GM20431 (cell line): ENCODE results near the gene YPEL1.
"Not testable (repeated sequence)": the region's sequence is repeated elsewhere in the genome, so short reads cannot be mapped to it uniquely, and the experiment has no call there.

Experiments used
- in situ Hi-C: fragments of 300-500 bp; cut with MseI, MboI; formaldehyde crosslinking; loops from one replicate; pipeline ENCODE4 v1.15.0; 2020; ENCODE audit warnings: low sequenced_read_pairs; ENCODE audit not compliant: unreplicated experiment

Gene YPEL1

GRCh38 chr22:21688341-21688705 is 47.3 kb downstream of the YPEL1 start:
- in situ Hi-C loops = no loop called here

GRCh38 chr22:21687685-21688259 is 47.8 kb downstream of the YPEL1 start:
- in situ Hi-C loops = no loop called here

- in situ Hi-C loops = no loop called here
Measured at GRCh38 chr22:21686634-21687393, 48.8 kb downstream of the YPEL1 start.

DNA sequence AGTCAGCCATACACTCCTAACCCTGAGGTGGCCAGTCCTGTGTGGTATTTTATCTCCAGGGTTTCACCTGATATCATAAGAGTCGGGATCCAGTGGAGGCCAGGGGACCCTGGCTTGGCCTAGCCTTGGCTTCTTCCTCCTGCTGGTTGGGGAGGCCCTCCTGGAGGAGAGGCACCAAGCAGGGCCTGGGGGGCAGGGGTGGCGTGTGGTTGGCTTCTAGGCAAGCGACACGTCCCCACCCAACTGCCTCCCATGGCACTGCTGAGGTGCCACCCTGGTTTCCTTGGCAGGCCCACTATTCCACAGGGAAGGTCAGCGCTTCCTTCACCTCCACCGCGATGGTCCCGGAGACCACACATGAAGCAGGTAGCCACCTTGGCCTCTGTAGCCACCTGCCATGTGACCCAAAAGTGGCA is 49.4 kb downstream of the YPEL1 start:
- in situ Hi-C loops = no loop called here

GRCh38 chr22:21685164-21685513 is 50.5 kb downstream of the YPEL1 start:
- in situ Hi-C loops = no loop called here

GRCh38 chr22:21684492-21685163 is 51.0 kb downstream of the YPEL1 start:
- in situ Hi-C loops = no loop called here

DNA sequence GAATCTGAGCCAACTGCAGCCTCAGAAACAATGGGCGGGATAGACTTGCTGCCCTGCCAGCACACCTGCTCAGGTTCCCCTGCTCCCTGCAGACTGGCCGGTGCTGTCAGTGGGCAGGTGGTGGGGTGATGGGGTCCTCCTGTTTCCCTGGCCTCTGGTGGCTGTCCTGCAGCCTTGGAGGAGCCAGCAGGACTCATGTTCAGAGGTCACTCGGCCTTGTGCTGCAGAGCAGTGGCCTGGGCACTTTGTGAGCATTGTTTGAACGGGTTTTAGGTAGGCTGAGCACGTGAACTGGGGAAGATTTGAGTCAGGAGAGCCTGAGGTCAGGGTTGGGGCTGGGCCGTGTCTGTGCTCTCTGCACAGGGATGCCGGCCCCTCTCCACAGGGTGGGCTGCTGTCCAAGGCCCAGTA is 52.2 kb downstream of the YPEL1 start:
- in situ Hi-C loops = no loop called here

GRCh38 chr22:21682385-21683175 is 53.0 kb downstream of the YPEL1 start:
- in situ Hi-C loops = no loop called here

DNA sequence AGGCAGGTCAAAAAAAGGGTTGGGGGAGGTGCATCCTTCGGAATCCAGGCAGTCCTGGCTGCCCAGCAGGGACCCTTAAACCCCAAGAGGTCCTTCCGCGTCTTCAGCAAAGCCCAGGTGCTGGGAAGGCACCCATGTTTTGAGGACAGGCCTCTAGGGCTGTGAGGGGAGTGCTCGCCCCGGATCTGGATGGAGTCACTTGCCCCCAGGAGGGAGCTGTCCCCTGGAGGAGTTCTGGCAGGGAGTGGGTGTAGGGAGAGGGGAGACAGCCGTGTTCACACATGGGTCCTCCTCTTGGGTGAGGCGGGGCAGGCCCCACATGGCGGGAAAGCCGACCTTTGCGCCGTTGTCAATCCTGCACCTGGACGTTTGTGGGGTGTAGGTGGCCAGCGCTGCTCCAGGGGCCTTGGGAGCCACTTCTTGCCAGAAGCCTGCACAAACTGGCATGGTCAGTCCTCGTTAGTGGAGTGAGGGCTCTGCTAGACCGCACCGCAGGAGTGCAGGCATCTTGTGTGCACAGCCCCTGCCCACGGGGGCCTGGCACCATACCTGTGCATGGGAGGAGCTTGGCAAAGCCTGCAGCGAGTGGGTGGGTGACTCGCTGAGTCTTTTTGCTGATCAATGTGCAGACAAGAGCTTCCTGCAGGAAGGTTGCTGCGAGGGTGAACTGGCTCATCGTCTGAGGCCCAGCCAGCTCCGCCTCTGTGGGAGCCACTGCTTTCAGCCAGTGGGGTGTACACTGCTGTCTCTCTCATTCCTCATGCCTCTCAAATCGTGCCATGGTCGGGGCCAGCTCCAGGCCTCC is 53.8 kb downstream of the YPEL1 start:
- in situ Hi-C loops = no loop called here

- in situ Hi-C loops = no loop called here
Measured at GRCh38 chr22:21680830-21681565, 54.6 kb downstream of the YPEL1 start.

DNA sequence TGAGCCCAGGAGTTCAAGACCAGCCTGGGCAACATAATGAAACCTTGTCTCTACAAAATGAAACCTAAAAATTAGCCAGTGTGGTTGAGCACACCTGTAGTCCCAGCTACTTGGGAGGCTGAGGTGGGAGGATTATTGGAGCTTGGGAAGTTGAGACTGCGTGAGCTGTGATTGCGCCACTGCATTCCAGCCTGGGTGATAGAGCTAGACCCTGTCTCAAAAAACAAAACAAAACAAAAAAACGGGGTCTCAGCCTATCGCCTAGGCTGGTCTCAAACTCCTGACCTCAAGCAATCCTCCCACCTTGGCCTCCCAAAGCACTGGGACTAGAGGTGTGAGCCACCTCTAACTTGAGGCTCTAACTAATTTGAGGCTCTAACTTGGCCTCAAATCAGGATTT is 56.2 kb downstream of the YPEL1 start:
- in situ Hi-C loops = no loop called here

- in situ Hi-C loops = not testable (repeated sequence)
Measured at GRCh38 chr22:21678842-21679241, 56.8 kb downstream of the YPEL1 start.

DNA sequence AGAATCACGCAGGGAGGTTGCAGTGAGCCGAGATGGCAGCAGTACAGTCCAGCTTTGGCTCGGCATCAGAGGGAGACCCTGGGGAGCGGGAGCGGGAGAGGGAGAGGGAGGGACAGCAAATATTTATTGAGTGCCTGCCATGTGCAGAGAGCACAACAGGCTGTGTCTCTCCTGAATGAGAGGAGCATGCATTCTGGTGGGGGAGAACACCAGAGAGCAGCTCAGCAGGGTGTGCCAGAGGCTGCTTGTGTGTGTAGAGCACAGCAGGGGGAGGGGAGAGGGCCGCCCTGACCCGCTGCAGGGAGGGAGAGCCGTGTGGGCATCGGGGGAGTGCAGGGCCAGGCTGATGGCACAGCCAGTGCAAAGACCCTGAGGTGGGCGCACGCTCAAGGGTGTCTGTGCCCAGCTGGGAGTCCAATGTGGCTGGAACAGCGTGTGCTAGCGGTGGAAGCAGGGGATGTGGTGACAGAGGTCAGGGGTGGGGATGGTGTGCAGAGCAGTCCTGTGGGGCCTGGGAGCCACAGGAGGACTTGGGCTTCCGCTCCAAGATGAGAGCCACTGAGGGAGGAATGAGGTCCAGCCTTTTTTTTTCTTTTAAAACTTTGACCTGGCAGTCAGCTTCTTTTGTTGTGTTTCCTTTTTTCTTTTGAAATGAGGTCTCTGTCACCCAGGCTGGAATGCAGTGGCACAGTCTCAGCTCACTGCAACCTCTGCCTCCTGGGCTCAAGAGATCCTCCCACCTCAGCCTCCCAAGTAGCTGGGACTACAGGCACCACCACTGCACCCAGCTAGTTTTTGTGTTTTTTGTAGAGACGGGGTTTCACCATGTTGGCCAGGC is 57.8 kb downstream of the YPEL1 start:
- in situ Hi-C loops = no loop called here

DNA sequence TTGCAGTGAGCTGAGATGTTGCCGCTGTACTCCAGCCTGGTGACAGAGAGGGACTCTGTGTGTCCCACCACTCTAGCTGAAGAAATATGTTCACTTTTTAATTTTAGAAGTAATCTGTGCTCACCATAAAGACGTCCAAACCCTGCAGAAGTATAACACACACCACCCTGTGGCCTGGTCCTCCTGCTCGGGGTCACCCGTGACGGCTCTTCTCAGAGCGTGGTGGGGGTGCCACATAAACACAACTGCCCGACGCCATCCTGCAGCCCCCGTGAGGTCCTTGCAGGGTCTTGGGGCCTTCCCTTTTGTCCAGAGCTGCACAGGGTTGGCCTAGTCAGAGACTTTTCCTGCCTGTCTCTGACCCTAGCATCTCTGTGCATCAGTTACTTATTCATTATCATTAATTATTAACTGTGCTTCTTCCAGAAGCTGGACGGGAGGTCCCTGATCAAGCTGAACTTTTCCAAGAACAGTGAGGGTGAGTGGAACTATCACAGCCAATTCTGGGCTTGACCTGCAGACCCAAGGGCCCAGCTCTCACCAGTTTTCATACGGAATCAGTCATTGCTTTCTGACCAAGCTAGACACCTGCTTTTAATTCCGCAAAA is 60.9 kb downstream of the YPEL1 start:
- in situ Hi-C loops = no loop called here

GRCh38 chr22:21673534-21674321 is 61.9 kb downstream of the YPEL1 start:
- in situ Hi-C loops = no loop called here

- in situ Hi-C loops = no loop called here
Measured at GRCh38 chr22:21672107-21672629, 63.4 kb downstream of the YPEL1 start.

GRCh38 chr22:21669026-21669425 is 66.6 kb downstream of the YPEL1 start:
- in situ Hi-C loops = no loop called here
